H9 (cell line): ENCODE data around the gene FILIP1. TPM values are rescaled to one million over a fixed set of nuclear protein-coding genes. Genes with fewer than 3 reads are reported as not detected.

ENCODE experiments used
- DNase-seq: peaks from one replicate; pipeline ENCODE4 v3.0.0-alpha.2; 2017
- H2AFZ ChIP-seq: one replicate; pipeline ENCODE4 v1.6.1; 2013; ENCODE audit warnings: mild to moderate bottlenecking, low read length, control low read depth, moderate library complexity
- H2AK5ac ChIP-seq: 2 replicates; pipeline ENCODE4 v1.6.1; 2013; ENCODE audit warnings: low read length, control low read depth, mixed read lengths; ENCODE audit not compliant: insufficient read length
- H2BK120ac ChIP-seq: one replicate; pipeline ENCODE4 v1.6.1; 2013; ENCODE audit warnings: low read depth, mild to moderate bottlenecking, low read length, control low read depth, inconsistent platforms; ENCODE audit not compliant: poor library complexity, severe bottlenecking
- H2BK12ac ChIP-seq: 2 replicates; pipeline ENCODE4 v1.6.1; 2013; ENCODE audit warnings: low read length, control low read depth, mixed read lengths, low read depth; ENCODE audit not compliant: insufficient read length
- H2BK15ac ChIP-seq: 2 replicates; pipeline ENCODE4 v1.6.1; 2013; ENCODE audit warnings: low read depth, low read length, control low read depth
- H2BK20ac ChIP-seq: one replicate; pipeline ENCODE4 v1.6.1; 2013; ENCODE audit warnings: low read depth, mild to moderate bottlenecking, low read length, control low read depth, inconsistent platforms; ENCODE audit not compliant: poor library complexity, severe bottlenecking
- H2BK5ac ChIP-seq: 2 replicates; pipeline ENCODE4 v1.6.1; 2013; ENCODE audit warnings: low read length, control low read depth, mixed read lengths; ENCODE audit not compliant: insufficient read length
- H3K14ac ChIP-seq: 2 replicates; pipeline ENCODE4 v1.6.1; 2013; ENCODE audit warnings: low read length, control low read depth; ENCODE audit not compliant: insufficient read depth
- H3K18ac ChIP-seq: 2 replicates; pipeline ENCODE4 v1.6.1; 2013; ENCODE audit warnings: low read depth, mild to moderate bottlenecking, mixed read lengths, low read length, control low read depth; ENCODE audit not compliant: insufficient read length
- H3K23ac ChIP-seq: 2 replicates; pipeline ENCODE4 v1.6.1; 2013; ENCODE audit warnings: low read length, control low read depth, mixed read lengths, low read depth; ENCODE audit not compliant: insufficient read length
- H3K23me2 ChIP-seq: 2 replicates; pipeline ENCODE4 v1.6.1; 2013; ENCODE audit warnings: low read depth, mild to moderate bottlenecking, mixed read lengths, low read length, control low read depth; ENCODE audit not compliant: insufficient read length, poor library complexity, severe bottlenecking
- H3K27ac ChIP-seq: 2 replicates; pipeline ENCODE4 v1.5.1; 2013; ENCODE audit warnings: low read length, control low read depth, mixed read lengths, low read depth; ENCODE audit not compliant: insufficient read length
- H3K27me3 ChIP-seq: 2 replicates; pipeline ENCODE4 v1.6.1; 2013; ENCODE audit warnings: low read length, control low read depth, inconsistent platforms; ENCODE audit not compliant: insufficient read depth
- H3K4ac ChIP-seq: 2 replicates; pipeline ENCODE4 v1.6.1; 2013; ENCODE audit warnings: low read depth, mild to moderate bottlenecking, control low read depth, inconsistent platforms, low read length, moderate library complexity
- H3K4me1 ChIP-seq: 2 replicates; pipeline ENCODE4 v1.6.1; 2013; ENCODE audit warnings: low read length, control low read depth, inconsistent platforms; ENCODE audit not compliant: insufficient read depth
- H3K4me2 ChIP-seq: 2 replicates; pipeline ENCODE4 v1.6.1; 2013; ENCODE audit warnings: low read length, control low read depth, mixed read lengths; ENCODE audit not compliant: insufficient read length, insufficient read depth
- H3K56ac ChIP-seq: 2 replicates; pipeline ENCODE4 v1.6.1; 2013; ENCODE audit warnings: low read depth, mild to moderate bottlenecking, mixed read lengths, low read length, control low read depth; ENCODE audit not compliant: insufficient read length
- H3K79me1 ChIP-seq: 2 replicates; pipeline ENCODE4 v1.6.1; 2013; ENCODE audit warnings: low read depth, mild to moderate bottlenecking, moderate library complexity, low read length, control low read depth, inconsistent platforms; ENCODE audit not compliant: insufficient read depth, poor library complexity, severe bottlenecking
- H3K79me2 ChIP-seq: 2 replicates; pipeline ENCODE4 v1.6.1; 2013; ENCODE audit warnings: low read length, control low read depth, inconsistent platforms; ENCODE audit not compliant: insufficient read depth
- H3K9ac ChIP-seq: 2 replicates; pipeline ENCODE4 v1.6.1; 2013; ENCODE audit warnings: low read length, control low read depth, mixed read lengths; ENCODE audit not compliant: insufficient read length; ENCODE audit errors: extremely low read depth
- H3K9me3 ChIP-seq: one replicate; pipeline ENCODE4 v1.6.1; 2013; ENCODE audit warnings: low read depth, low read length, inconsistent platforms; ENCODE audit not compliant: control insufficient read depth
- H3T11ph ChIP-seq: one replicate; pipeline ENCODE4 v1.6.1; 2013; ENCODE audit warnings: mild to moderate bottlenecking, low read length, control low read depth, inconsistent platforms
- H4K20me1 ChIP-seq: one replicate; pipeline ENCODE4 v1.6.1; 2013; ENCODE audit not compliant: control insufficient read depth, insufficient read length, insufficient read depth
- H4K5ac ChIP-seq: 2 replicates; pipeline ENCODE4 v1.6.1; 2013; ENCODE audit warnings: low read depth, mild to moderate bottlenecking, mixed read lengths, low read length, control low read depth; ENCODE audit not compliant: insufficient read length
- H4K8ac ChIP-seq: replicated peaks from 2 replicates; pipeline ENCODE4 v1.6.1; 2013; ENCODE audit warnings: low read length, control low read depth, mixed read lengths, low read depth; ENCODE audit not compliant: insufficient read length
- H4K91ac ChIP-seq: 2 replicates; pipeline ENCODE4 v1.6.1; 2013; ENCODE audit warnings: low read depth, mild to moderate bottlenecking, moderate library complexity, mixed read lengths, low read length, control low read depth; ENCODE audit not compliant: insufficient read length
- H3K27ac Mint-ChIP-seq, 3 experiments: 2 replicates in 2 of 3; 3 replicates in 1 of 3; pipeline ENCODE4 v1.8.0; 2020 to 2021; ENCODE audit warnings: mixed read lengths in 3 of 3, mild to moderate bottlenecking in 1 of 3, moderate library complexity in 1 of 3
- H3K27me3 Mint-ChIP-seq: 2 replicates; pipeline ENCODE4 v1.8.0; 2021; ENCODE audit warnings: low read depth, mild to moderate bottlenecking, moderate library complexity, mixed read lengths
- H3K36me3 Mint-ChIP-seq, 3 experiments: 2 replicates in 2 of 3; 3 replicates in 1 of 3; pipeline ENCODE4 v1.8.0; 2020 to 2021; ENCODE audit warnings: low read depth in 3 of 3, mixed read lengths in 3 of 3; ENCODE audit not compliant: insufficient read depth in 1 of 3
- H3K4me1 Mint-ChIP-seq, 2 experiments: 2 replicates each; pipeline ENCODE4 v1.8.0; 2020; ENCODE audit warnings: mixed read lengths in 2 of 2
- H3K4me3 Mint-ChIP-seq, 2 experiments: 2 replicates in 1 of 2; 3 replicates in 1 of 2; pipeline ENCODE4 v1.8.0; 2020 to 2021; ENCODE audit warnings: mild to moderate bottlenecking in 2 of 2, mixed read lengths in 2 of 2, moderate library complexity in 1 of 2
- H3K9me3 Mint-ChIP-seq, 2 experiments: 2 replicates in 1 of 2; 3 replicates in 1 of 2; pipeline ENCODE4 v1.8.0; 2020; ENCODE audit warnings: mild to moderate bottlenecking in 2 of 2, mixed read lengths in 2 of 2, moderate library complexity in 1 of 2
- CTCF ChIP-seq: fragments of 200-600 bp; sonication (generic); conservative IDR thresholded peaks from 3 replicates; pipeline ENCODE4 v1.8.0; 2021; ENCODE audit warnings: antibody characterized with exemption, mild to moderate bottlenecking
- WGBS: extraction: QIAGEN DNeasy Blood & Tissue Kit; methylation state at CpG from one replicate; pipeline ENCODE4 v1.1.7; 2013; ENCODE audit warnings: missing lambda C conversion rate, low lambda C conversion rate, mixed read lengths; ENCODE audit not compliant: insufficient read length; ENCODE audit errors: extremely low coverage; 5-methylcytosine and 5-hydroxymethylcytosine counted together
- total RNA-seq: library from RNA; stranded (reverse); gene quantifications from 2 replicates; pipeline ENCODE4 v1.2.1, GENCODE V29; 2021

Gene FILIP1
- total RNA-seq, 1 experiment from 2014 or later: 10.5 TPM

- H4K91ac ChIP-seq: no peak overlapping the region
- H2BK5ac ChIP-seq: no peak overlapping the region
- no peak overlapping the region for H2AK5ac ChIP-seq
- no peak overlapping the region for H4K5ac ChIP-seq
- no peak overlapping the region for H3K56ac ChIP-seq
- no peak overlapping the region for H2BK12ac ChIP-seq
- DNase-seq: no peak
- no peak overlapping the region for H3K9ac ChIP-seq
- no peak overlapping the region for H2BK15ac ChIP-seq
- no peak overlapping the region for H3K4ac ChIP-seq
- H3K9me3 Mint-ChIP-seq: no peaks in the 10 kb centered on the region
- no peak overlapping the region for H3K4me3 Mint-ChIP-seq
- no peak overlapping the region for H2AFZ ChIP-seq
- H3K23ac ChIP-seq: no peak overlapping the region
- H3K4me2 ChIP-seq: no peak overlapping the region
- no peaks in the 10 kb centered on the region for H3K9me3 ChIP-seq
- H2BK120ac ChIP-seq: no peak overlapping the region
- H3K18ac ChIP-seq: no peak overlapping the region
- no peaks in the 10 kb centered on the region for H4K20me1 ChIP-seq
- no peak overlapping the region for H3T11ph ChIP-seq
- H4K8ac ChIP-seq: no peak overlapping the region
- H3K79me2 ChIP-seq: no peaks in the 10 kb centered on the region
- no peaks in the 10 kb centered on the region for H3K79me1 ChIP-seq
- H3K27ac Mint-ChIP-seq: no peak overlapping the region
- no peak overlapping the region for H3K14ac ChIP-seq
- H3K27me3 ChIP-seq: no peaks in the 10 kb centered on the region
- no peak for TF ChIP-seq CTCF
- H3K36me3 Mint-ChIP-seq: peaks cover 2 to 37% (median 25%) of the 10 kb centered on the region in 3 experiments; a peak in 5 of 7 replicates
- H3K27ac ChIP-seq: no peak overlapping the region
- no peaks in the 10 kb centered on the region for H3K27me3 Mint-ChIP-seq
- no peaks in the 10 kb centered on the region; a peak in 1 of 4 replicates for H3K4me1 Mint-ChIP-seq
- H2BK20ac ChIP-seq: no peak overlapping the region
- no peaks in the 10 kb centered on the region for H3K23me2 ChIP-seq
- no peaks in the 10 kb centered on the region for H3K4me1 ChIP-seq
- WGBS: no CpG with 5 or more reads among the region's 1 CpG
Observed at GRCh38 chr6:75261299-75261698, 232.3 kb downstream of the FILIP1 start.
